HEK293 (cell line): Measurements from ENCODE around the gene HOGA1.
A peak's percentile ranks its signal among the peaks of the same experiment; 100 is the strongest.

Experiments used
- CTCF ChIA-PET: fragments of 350-600 bp; formaldehyde crosslinking; extraction: SDS; loops from one replicate; lab custom pipeline; 2021; ENCODE audit warnings: antibody characterized with exemption; lab: Yijun Ruan, JAX
- POLR2A ChIA-PET: fragments of 300-600 bp; formaldehyde crosslinking; extraction: SDS; loops from one replicate; lab custom pipeline; 2020; ENCODE audit warnings: antibody characterized with exemption, inconsistent platforms; lab: Yijun Ruan, JAX
- H3K27ac ChIP-seq: fragments of 200-500 bp; sonication (Bioruptor generic); 2 replicates; pipeline ENCODE4 v1.5.1; 2014; ENCODE audit warnings: low read depth, low read length, control low read depth, inconsistent platforms; ENCODE audit errors: extremely low read depth
- H3K36me3 ChIP-seq, 2 experiments: fragments of 200-500 bp in 1 of 2; sonication (Bioruptor generic) in 1 of 2; 1 replicate in 1 of 2; 2 replicates in 1 of 2; pipeline ENCODE4 v1.5.1; 2014 to 2017; ENCODE audit warnings: inconsistent platforms in 2 of 2, low read length in 2 of 2; ENCODE audit not compliant: control insufficient read depth in 2 of 2, insufficient read depth in 1 of 2
- H3K4me1 ChIP-seq: fragments of 200-500 bp; sonication (Bioruptor generic); 2 replicates; pipeline ENCODE4 v1.5.1; 2014; ENCODE audit warnings: mild to moderate bottlenecking, low read length, inconsistent platforms; ENCODE audit not compliant: control insufficient read depth, insufficient read depth
- H3K4me3 ChIP-seq: 2 replicates; pipeline ENCODE4 v1.5.1; 2011; ENCODE audit warnings: low read depth, mild to moderate bottlenecking, control low read depth, low read length, moderate library complexity
- H3K9me3 ChIP-seq: fragments of 200-500 bp; sonication (Bioruptor generic); 2 replicates; pipeline ENCODE4 v1.5.1; 2014; ENCODE audit warnings: low read depth, low read length, inconsistent platforms; ENCODE audit not compliant: control insufficient read depth, insufficient read depth
- ATF2 ChIP-seq: fragments of 450-650 bp; formaldehyde crosslinking; IDR thresholded peaks from 2 replicates; pipeline ENCODE4 v1.5.1; 2016; ENCODE audit warnings: missing biosample characterization, missing genetic modification characterization, low read depth
- FEZF1 ChIP-seq: fragments of 450-650 bp; formaldehyde crosslinking; IDR thresholded peaks from 2 replicates; pipeline ENCODE4 v1.5.1; 2016; ENCODE audit warnings: missing biosample characterization, missing genetic modification characterization
- GLIS1 ChIP-seq: fragments of 450-650 bp; formaldehyde crosslinking; IDR thresholded peaks from 2 replicates; pipeline ENCODE4 v1.5.1; 2016; ENCODE audit warnings: missing biosample characterization, missing genetic modification characterization
- KLF10 ChIP-seq: fragments of 450-650 bp; IDR thresholded peaks from 2 replicates; pipeline ENCODE4 v1.5.1; 2018; ENCODE audit warnings: missing biosample characterization, mild to moderate bottlenecking, missing genetic modification characterization
- PRDM10 ChIP-seq: fragments of 450-650 bp; formaldehyde crosslinking; IDR thresholded peaks from 2 replicates; pipeline ENCODE4 v1.5.1; 2016; ENCODE audit warnings: missing biosample characterization, missing genetic modification characterization
- PRDM6 ChIP-seq: fragments of 450-650 bp; formaldehyde crosslinking; IDR thresholded peaks from 2 replicates; pipeline ENCODE4 v1.5.1; 2017; ENCODE audit warnings: missing biosample characterization, missing genetic modification characterization
- SP3 ChIP-seq: fragments of 450-650 bp; formaldehyde crosslinking; IDR thresholded peaks from 2 replicates; pipeline ENCODE4 v1.5.1; 2016; ENCODE audit warnings: missing biosample characterization, missing genetic modification characterization
- ZBTB20 ChIP-seq: fragments of 450-650 bp; formaldehyde crosslinking; IDR thresholded peaks from 2 replicates; pipeline ENCODE4 v1.5.1; 2016; ENCODE audit warnings: missing biosample characterization, missing genetic modification characterization
- ZBTB26 ChIP-seq: fragments of 450-650 bp; formaldehyde crosslinking; optimal IDR thresholded peaks from 2 replicates; pipeline ENCODE3; 2016; ENCODE audit warnings: missing biosample characterization, mild to moderate bottlenecking, missing genetic modification characterization
- ZBTB48 ChIP-seq: fragments of 450-650 bp; formaldehyde crosslinking; IDR thresholded peaks from 2 replicates; pipeline ENCODE4 v1.5.1; 2016; ENCODE audit warnings: missing biosample characterization, missing genetic modification characterization
- ZNF133 ChIP-seq: fragments of 450-650 bp; formaldehyde crosslinking; IDR thresholded peaks from 2 replicates; pipeline ENCODE4 v1.5.1; 2016; ENCODE audit warnings: missing biosample characterization, missing genetic modification characterization
- ZNF140 ChIP-seq: fragments of 450-650 bp; formaldehyde crosslinking; IDR thresholded peaks from 2 replicates; pipeline ENCODE4 v1.5.1; 2016; ENCODE audit warnings: missing biosample characterization, missing genetic modification characterization
- ZNF24 ChIP-seq: fragments of 450-650 bp; formaldehyde crosslinking; IDR thresholded peaks from 2 replicates; pipeline ENCODE4 v1.5.1; 2016; ENCODE audit warnings: missing biosample characterization, missing genetic modification characterization
- ZNF266 ChIP-seq: fragments of 450-650 bp; formaldehyde crosslinking; IDR thresholded peaks from 2 replicates; pipeline ENCODE4 v1.5.1; 2016; ENCODE audit warnings: missing biosample characterization, missing genetic modification characterization, low read depth
- ZNF335 ChIP-seq: fragments of 450-650 bp; formaldehyde crosslinking; conservative IDR thresholded peaks from 2 replicates; pipeline ENCODE4 v1.5.1; 2016; ENCODE audit warnings: missing biosample characterization, missing genetic modification characterization
- ZNF518A ChIP-seq: fragments of 450-650 bp; formaldehyde crosslinking; conservative IDR thresholded peaks from 2 replicates; pipeline ENCODE4 v1.5.1; 2016; ENCODE audit warnings: low read depth, missing biosample characterization, missing genetic modification characterization
- ZNF549 ChIP-seq: fragments of 450-650 bp; IDR thresholded peaks from 2 replicates; pipeline ENCODE4 v1.5.1; 2018; ENCODE audit warnings: missing biosample characterization, missing genetic modification characterization, mild to moderate bottlenecking, inconsistent platforms, moderate library complexity
- ZNF600 ChIP-seq: fragments of 450-650 bp; formaldehyde crosslinking; IDR thresholded peaks from 2 replicates; pipeline ENCODE4 v1.5.1; 2016; ENCODE audit warnings: missing biosample characterization, missing genetic modification characterization
- ZNF658 ChIP-seq: fragments of 450-650 bp; formaldehyde crosslinking; IDR thresholded peaks from 2 replicates; pipeline ENCODE4; 2016; ENCODE audit warnings: missing biosample characterization, missing genetic modification characterization
- ZNF76 ChIP-seq: fragments of 450-650 bp; formaldehyde crosslinking; IDR thresholded peaks from 2 replicates; pipeline ENCODE4; 2016; ENCODE audit warnings: low read depth, missing biosample characterization, missing genetic modification characterization, borderline replicate concordance
- ZSCAN5A ChIP-seq: fragments of 450-650 bp; formaldehyde crosslinking; IDR thresholded peaks from 2 replicates; pipeline ENCODE4 v1.5.1; 2016; ENCODE audit warnings: missing biosample characterization, missing genetic modification characterization
- ZXDB ChIP-seq: fragments of 450-650 bp; formaldehyde crosslinking; IDR thresholded peaks from 2 replicates; pipeline ENCODE4 v1.5.1; 2016; ENCODE audit warnings: missing biosample characterization, missing genetic modification characterization

The HOGA1 gene

GRCh38 chr10:97584060-97584797 lies at the start of gene HOGA1:
Gene HOGA1, plus strand, starts transcription at chr10:97584389. Its CDS starts 315 bp downstream, at chr10:97584704.
- peaks cover 3% of the 10 kb centered on the region; the same call in 1 of the 2 replicates for H3K4me1 ChIP-seq
- H3K4me3 ChIP-seq = no peak within 1 kb of the TSS
- H3K9me3 ChIP-seq = no peaks in the 10 kb centered on the region
- ChIA-PET CTCF (interaction anchor here (0.6 to 2.1 kb wide), 7 partner anchors 9 to 354 kb away, joined by 3 to 18 read pairs (median 3); partner anchors contain the start of gene ANKRD2), POLR2A (interaction anchor here (0.8 to 1.9 kb wide), 4 partner anchors 9 to 36 kb away, joined by 3 to 5 read pairs (median 4); partner anchors contain the start of gene ANKRD2)
- no peak within 1 kb of the TSS for H3K27ac ChIP-seq
- no peaks in the 10 kb centered on the region for H3K36me3 ChIP-seq
- TF ChIP-seq ZNF335 (tag by site-specific recombination) (peak; percentile 54), PRDM6 (tag by site-specific recombination) (no peak), ZNF140 (no peak), ZNF266 (no peak), ZNF76 (tag by site-specific recombination) (peak; percentile 76; the same call in 1 of the 2 replicates), GLIS1 (tag by site-specific recombination) (no peak; the same call in 1 of the 2 replicates), ZNF24 (tag by site-specific recombination) (no peak), ZBTB20 (tag by site-specific recombination) (peak; percentile 50), ZNF518A (no peak), ZNF658 (tag by site-specific recombination) (no peak), ZBTB26 (no peak), PRDM10 (tag by site-specific recombination) (0 out of 2 replicates have a peak, but pooled peaks have one; percentile 26), SP3 (peak; percentile 81), ZNF600 (tag by site-specific recombination) (peak; percentile 48; the same call in 1 of the 2 replicates), ZBTB48 (tag by site-specific recombination) (peak; percentile 89), FEZF1 (tag by site-specific recombination) (peak; percentile 75), ZNF133 (tag by site-specific recombination) (no peak), ZXDB (tag by site-specific recombination) (peak; percentile 55), ZNF549 (tag by site-specific recombination) (no peak), ATF2 (tag by site-specific recombination) (no peak), ZSCAN5A (tag by site-specific recombination) (no peak), KLF10 (tag by site-specific recombination) (peak; percentile 77)
